Glomerular visceral epithelial cell (primary cell): Measurements from ENCODE around the gene ADAM23.

Experiments used
- DNase-seq: peaks from one replicate; pipeline ENCODE4 v3.0.0-alpha.2; 2016; ENCODE audit errors: extremely low spot score

ADAM23 gene

DNA sequence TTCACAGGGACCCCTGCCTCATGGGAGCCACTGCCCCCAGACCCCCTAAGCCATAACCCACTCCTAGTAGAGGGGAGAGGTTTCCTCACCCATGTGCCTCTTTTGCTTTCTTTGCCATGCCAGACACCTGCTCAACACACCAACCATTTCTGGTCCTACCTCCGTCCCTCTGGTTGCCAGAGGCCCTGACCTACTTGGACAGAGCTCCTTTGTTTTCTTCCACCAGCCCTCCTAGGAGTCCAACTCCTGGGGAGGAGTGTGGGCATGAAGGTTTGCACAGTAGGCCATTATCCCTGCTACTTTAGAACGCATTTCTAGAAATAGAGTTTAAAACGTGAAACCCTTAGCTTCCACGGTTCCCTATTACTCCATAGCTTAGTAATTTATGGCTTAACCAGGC lies 122.3 kb downstream of the ADAM23 start:
- no peak for DNase-seq

DNA sequence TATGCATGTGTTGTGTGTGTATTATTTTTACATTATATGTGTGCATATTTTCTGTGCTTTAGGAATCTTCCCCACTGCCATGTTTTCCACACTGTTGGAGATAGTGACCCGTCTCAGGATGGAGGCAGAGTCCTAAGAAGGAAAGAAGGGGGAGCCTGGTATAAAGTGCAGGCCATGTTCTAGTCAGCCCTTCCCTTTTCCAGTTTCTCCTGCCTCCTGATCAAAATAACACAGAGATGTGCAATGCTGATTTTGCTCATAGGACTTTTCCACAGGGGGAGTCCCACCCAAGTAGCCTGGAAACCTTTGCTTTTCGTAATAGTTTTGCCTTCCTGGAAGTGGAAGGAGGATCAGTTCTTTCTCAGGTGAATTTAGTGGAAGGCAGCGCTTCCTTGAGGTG lies 126.1 kb downstream of the ADAM23 start:
- no peak for DNase-seq

DNA sequence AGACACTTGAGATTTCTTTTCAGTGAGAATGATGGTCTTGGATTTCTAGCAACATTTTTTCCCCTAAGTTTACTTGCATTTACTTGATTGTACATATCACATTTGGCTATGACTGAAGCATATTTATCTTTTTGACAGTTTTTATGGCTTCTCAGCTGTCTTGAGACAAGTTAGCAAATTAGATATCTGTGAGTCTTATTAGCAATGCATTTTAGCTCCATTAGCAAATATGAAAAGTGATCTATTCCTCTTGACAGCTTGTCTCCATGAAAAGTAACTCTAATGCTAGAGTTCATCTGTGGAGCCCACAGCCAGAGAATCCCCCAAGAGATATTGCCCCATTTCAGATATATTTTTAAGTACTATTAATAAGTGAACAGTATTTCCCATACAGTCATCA lies 126.9 kb downstream of the ADAM23 start:
- no peak for DNase-seq

DNA sequence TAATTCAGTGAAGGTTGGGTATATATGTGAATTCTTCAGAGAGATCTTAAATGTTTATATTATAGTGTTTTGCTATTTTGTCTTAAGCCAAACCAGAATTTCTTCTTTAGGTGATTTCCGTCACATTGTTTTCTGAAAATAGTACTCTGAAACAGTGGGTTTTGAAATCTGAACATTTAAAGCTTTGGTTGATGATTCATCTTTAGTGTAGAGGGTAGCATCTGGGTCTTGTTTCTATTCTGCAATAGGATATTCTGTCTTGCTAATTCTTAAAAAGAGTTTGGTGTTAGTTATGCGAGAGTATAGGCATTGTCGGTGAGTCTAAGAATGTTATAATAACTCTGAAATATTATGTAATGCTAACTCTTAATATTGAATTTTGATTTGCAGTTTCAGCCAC lies 129.4 kb downstream of the ADAM23 start:
- DNase-seq, result no peak

DNA sequence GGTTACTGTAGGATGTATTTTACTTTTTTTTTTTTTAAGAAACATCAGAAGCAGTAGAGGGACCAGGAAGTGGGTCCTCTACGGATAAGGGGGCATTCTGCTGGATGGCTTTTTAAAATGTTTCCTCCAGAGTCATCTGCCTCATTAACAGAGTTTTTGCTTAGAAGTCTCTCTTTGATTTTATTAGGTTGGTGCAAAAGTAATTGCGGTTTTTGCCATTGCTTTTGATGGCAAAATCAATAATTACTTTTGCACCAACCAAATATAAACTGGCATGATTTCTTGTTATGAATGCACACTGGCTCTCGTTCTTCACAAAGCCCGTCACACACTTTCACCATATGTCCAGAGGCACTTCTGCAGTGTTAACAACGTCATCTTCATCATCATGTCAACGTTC lies 130.5 kb downstream of the ADAM23 start:
- no peak for DNase-seq

DNA sequence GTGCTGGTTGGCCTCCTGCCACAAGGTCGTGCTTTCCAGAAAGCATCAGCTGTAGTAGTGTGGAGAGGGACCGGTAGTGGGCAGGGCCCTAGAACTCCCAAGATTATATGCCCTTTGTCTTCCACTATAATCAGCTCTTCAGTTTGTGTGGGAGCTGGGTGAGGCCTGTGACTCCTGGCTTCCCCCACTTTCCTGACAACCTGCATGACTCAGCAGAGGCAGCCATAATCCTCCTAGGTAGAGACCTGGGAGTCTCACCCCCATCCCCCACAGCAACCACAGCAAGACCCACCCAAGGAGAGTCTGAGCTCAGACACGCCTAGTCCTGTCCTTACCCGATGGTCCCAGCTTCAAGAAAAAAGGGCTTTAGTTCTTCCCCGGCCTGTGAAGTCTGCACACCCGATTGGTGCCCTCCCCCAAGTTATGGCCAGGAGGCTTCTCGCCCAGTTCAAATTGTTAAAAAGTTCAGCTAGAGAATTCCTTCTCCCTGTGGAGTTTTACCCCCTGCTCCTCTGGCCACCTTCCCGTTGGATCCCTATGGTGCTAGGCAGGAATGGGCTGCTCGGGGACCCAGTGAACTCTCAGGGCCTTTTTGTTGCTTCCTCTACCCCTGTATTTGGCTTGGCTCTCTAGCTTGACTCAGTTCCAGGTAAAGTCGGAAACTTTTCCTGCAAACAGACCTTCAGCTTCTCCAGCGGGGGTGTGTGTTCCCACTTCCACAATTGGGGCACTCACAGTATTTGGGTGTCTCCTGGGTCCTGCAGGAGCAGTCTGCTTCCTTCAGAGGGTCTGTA lies 141.2 kb downstream of the ADAM23 start:
- no peak for DNase-seq

DNA sequence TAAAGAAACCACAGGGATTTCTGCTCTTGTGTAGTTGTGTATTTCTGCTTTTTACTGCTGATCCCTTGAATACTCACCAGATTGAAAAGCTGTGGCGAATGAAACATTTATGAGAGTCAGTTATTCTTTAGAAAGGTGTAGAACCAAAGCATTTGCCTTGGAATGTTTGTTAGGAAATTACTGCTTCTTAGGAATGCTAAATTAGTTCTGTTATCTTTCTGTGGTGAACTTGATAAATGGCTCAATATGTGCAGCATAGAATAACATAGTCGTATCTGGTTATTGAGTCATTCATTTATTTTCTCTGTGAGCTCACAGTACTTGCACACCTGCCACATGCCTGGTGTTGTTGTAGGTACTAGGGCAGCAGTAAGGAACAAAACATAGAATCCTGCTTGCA lies 142.0 kb downstream of the ADAM23 start:
- no peak for DNase-seq

DNA sequence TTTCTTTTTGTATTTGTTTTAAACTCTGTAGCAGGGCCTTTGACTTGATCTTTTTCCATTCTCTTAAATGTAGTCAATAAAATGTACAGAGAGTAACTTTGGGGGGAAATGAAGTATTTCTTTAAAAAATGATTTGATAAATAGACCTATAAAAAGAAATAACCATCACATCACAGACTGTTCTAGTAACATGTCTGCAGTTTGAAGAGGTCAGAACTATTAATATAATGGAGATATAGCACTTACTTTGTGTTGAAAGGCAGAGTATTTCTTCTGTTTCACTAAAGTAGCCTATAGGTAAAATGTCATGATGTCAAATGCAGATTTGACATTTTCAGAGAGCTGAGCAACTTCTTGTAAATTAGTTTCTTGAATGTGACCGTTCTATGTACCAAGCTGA lies 143.3 kb downstream of the ADAM23 start:
- no peak for DNase-seq

DNA sequence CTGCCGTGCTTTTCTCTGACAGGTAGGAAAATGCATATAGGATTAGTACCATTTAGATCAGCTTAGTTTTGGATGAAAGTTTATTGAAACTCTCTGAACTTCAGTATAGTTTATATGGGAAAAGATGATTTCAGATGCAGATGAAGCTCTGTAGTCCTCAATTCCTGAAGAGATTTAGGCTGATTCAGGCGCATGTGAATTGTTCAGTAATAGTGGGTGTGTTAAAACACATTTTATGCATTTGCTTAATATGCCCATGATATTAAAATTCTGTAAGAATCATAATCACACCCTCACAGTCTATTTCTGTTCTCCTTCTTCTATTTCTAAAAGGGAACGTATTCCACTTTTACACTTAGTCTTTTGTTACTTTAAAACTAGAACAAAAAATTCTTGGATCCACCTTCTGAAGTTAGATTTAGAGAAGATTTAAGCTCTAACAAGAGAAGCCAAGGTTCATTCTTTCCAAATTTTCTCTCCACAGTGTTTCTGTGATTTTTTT lies 154.4 kb downstream of the ADAM23 start:
- DNase-seq, result no peak

DNA sequence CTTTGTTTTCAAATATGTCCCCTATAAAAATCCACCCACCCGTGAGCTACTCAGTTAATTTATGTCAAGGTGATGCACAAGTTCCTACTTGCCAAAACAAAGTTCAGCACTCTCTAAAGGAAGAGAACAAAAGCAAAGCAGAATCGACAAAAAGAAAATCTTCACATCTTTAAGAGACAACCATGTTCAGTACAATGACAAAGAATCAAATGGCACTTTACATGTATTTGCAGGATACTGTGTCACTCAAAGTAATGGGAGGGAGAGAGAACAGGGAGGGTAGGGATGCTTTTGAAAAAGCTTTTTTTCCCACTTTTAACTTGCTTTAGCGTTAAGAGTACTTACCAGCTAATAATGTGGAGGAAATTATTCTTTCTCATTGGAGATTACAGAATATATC lies 159.9 kb downstream of the ADAM23 start:
- no peak for DNase-seq

DNA sequence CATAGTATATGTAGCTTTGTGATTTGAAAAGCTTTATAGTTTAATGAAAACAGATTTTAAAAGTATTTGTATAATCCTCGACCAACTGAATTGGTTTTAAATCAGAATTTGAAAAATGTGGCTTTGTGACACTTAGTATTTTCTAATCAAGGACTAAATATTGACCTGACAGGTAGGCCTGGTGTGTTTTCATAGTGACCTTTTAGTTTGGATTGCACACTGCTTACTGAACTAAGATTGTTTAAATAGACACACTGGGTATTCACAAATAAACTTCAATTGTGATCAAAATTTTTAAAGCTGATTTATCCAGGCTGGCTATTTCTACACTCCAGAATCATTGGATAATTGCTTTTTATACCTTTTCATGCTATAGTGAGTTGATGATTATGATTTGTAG lies 167.1 kb downstream of the ADAM23 start:
- DNase-seq, result no peak

DNA sequence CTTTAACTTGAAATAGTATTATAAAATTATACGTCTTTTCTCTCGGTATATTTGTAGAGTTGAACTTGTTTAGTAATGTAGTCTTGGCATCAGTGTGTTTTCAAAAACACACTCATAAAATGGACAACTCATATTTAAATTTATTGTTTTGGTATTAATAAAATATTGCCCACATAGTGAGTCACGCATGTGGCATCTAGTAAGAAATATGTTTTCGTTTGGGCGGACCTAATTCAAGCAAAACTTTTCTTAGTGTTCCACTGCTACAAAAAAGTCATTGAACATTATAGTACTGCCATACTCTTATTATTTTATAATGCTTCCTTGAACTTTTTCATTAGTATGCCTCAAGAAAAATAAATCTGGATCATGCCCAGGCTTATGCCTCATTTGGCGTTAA lies 167.9 kb downstream of the ADAM23 start:
- no peak for DNase-seq

DNA sequence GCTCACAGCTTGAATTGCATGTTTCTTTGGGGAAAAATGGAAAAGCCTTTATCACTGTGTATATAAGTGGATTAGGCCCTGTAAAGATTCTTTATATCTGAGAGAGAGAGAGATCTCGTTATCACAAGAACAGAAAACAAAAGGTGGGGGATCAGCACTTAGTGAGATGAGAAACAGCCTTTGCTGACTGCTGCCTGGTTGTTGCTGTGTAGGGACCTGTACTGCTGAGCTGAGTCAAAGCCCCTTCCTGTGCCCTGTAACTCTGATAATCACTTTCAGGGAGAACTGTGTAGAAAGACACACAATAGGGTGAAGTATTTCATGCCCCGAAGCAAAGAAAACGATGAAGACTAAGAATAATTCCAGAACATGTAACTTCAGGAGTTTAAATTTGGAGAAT lies 168.4 kb downstream of the ADAM23 start:
- no peak for DNase-seq

DNA sequence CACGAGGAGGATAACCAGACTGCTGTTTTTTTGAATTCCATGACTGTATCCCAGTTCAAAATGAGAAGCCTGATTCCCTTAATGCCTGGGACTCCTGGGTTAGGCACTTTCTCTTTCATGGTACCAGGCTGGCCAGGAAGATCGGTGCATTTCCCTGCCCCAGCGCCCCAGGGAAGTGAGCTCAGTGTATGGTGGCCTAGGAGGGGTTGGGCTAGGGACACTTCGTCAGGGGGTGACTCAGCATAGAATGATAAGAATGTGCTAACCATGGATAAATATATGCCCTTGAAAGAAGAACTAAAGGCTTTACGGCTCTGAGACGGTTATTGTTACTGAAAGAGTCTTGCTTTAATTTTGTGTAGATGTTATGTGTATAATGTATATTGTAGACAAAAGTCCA lies 171.5 kb downstream of the ADAM23 start:
- peak; percentile 28 for DNase-seq

DNA sequence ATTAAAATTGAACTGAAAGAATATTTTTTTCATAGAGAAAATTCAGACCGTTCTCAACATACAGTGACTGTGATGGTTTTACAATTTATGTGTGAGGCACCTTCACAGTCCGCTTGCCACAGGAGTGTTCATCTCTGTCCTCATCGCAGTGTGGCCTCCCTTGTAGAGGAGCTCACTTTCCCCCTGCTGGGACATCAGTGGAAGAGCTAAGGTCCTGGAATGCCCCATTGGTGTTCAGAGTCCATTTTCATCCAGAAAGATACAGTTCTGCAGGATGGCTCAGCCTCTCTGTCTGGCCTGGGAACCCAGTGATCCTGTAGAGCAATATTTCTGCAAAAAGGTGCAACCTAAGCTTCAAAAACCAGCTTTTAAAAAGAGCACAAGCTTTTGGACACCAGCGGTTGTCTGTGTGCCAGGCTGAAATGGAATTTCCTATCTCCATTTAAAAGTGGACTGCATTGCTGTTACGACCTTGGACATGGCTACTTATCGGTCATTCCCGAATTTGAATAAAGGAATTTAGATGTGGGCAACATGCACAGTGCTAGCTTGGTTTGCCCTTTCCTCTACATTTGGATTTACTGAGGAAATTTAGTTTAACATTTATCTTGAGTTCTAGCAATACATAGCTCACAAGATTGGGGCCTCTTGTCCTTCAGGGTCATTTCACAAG lies 172.2 kb downstream of the ADAM23 start:
- DNase-seq, result no peak

DNA sequence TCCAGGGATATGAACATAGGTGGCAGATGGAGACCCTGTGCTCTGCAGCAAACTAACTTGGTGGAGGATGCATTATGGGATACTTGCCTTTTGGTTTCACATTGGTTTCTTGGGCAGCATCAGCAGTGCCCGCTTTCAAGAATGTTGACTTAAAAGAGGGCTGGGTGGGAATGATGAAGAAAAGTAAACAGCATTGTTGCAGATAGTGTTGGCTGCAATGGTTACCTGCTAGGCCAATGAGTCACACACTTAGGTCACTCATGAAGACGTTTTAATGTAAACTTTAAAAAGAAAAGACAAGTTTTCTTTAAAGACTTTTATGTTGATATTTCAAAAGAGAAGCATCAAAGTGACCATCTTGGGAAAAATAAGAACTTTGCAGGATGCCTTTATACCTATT lies 172.8 kb downstream of the ADAM23 start:
- no peak for DNase-seq

DNA sequence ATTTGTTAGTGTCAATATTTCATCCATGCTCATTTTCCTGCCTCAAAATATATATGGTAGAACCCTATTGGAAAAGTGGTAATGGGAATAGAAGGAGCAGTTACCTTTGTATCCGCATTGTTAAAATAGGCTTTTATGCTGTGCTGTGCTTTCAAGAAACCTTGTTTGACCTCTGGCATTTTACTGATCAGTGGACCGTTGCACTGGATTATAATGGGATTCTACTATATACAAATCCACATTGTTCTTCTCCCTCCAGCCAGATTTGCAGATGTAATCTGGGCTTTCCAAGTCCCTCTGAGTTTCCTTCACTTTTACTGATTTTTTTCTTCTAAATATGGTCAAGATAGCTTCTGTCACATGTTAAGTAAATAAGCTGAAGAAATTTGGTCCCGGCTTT lies 175.7 kb downstream of the ADAM23 start:
- no peak for DNase-seq

DNA sequence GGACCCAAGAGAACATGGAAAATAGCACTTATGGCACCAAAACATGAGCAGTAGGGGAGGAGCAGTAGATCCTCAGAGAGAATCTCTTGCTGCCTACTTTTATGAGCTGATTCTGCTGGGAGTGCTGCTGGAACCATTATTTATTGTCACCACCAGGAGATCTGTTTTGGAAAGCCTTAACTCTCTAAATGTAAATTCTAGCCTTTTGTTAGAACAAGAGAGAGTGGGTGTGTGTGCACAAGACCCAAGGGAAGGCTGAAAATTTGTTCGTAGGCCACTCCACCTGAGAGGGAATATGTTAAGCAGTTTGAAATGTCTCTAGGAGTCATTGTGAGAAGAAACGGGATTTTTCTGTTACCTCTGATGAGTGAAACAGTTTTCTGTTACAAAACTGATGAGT lies 182.8 kb downstream of the ADAM23 start:
- no peak for DNase-seq

DNA sequence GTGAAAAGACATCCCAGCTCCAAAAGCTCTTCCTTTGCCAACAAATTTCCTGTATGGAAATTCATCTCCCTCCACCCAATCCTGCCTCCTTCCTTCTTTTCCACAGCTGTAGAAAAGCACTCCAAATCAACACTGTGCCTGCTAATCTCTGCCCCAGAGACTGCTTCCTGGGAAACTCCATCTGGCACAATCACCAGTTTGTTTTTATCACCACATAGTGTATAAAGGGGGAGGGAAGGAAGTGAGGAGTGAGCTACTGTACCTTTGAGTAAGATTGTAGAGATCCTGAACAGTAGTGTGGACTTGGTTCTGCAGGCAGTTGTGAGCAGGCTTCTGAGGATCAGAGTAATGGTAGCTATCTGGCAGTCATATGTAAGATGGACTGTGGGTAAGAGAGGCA lies 184.3 kb downstream of the ADAM23 start:
- DNase-seq, result no peak

DNA sequence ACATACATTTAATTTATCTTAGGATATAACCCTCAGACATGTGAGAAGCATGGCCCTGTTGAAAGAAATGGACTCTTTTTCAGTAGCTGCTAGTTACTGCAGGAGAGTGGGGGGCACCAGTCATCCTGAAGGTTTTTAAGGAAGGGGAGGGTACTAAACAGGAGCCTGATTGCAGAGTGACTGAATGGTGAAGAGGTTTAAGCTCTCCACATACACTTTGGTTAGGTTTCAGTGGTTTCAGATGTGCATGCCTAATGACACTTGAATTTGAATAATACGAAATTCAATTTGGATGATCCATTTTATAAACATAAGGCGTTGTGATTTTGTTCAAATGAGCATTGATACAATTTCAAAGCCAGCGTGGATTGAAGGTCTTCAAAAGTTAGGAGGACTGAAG lies 188.0 kb downstream of the ADAM23 start:
- DNase-seq, result no peak

DNA sequence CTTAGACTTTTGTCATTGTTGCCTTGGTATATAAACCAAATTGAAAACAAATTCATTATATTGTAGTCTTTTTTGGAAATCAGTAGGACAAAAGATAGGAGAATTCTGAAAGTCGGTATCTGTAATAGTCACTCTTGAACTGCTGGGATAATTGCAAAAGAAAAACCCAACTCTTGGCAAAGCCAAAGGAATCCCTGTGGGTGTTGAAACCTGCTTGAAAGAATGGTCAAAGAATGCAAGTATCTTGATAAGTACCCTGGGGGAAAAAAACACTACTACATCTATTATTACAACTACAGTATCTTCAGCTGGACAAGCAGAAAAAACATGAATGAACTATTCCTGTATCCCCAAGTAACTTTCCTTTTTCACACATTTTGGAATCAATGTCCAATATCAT lies 191.7 kb downstream of the ADAM23 start:
- DNase-seq, result no peak

DNA sequence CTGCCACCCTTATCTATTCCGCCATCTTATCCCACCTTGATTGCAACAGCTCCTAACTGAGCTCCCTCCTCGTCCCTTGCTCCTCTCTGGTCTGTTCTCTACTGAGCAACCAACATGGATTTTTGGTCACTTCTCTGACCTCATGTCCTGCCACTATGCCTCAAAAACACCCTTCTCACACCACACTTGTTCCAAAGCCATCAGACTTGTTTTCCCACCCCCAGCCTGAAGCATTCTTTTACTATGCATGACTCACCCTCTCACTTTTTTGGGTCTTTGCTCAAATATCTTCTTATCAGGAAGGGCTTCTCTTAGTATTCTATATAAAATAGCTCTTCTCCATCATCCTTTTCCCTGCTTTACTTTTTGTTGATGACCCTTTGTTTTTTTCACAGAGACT lies 196.3 kb downstream of the ADAM23 start:
- DNase-seq, result no peak

DNA sequence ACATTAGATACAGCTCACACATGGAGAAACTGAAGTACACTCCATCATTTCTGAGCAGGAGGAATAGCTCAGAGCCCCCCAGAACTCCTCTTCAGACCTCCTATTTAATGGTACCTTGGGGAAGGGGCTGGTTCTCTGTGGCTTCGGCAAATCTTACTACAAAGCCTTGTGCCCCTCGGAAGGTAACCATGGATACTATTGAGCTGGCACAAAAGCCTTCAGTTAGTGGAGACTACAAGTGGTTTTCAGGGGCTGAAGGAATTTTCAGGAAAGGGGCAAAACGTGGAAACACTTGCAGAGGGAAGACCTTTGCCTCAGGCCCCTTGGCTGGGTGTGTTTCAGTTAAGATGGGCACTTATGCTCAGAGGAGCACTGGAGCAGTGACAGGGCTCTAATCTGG lies 197.9 kb downstream of the ADAM23 start:
- DNase-seq, result no peak
